Peyer's patch (tissue), 4 donors: ENCODE data around the gene NRN1L. TPM values are rescaled to one million over a fixed set of nuclear protein-coding genes. Genes with fewer than 3 reads are reported as not detected.
A peak's percentile ranks its signal among the peaks of the same experiment; 100 is the strongest.

Source experiments
- DNase-seq, 3 donors: peaks; one replicate each; pipeline ENCODE4 v3.0.0-alpha.2; 2017 to 2019
- H3K27ac ChIP-seq, 4 donors: fragments of 200-600 bp; sonication (generic); one replicate each; pipeline ENCODE4 v1.5.1; 2016 to 2019
- H3K27me3 ChIP-seq, 2 donors: fragments of 200-600 bp; sonication (generic); one replicate each; pipeline ENCODE4 v1.5.1; 2019
- H3K36me3 ChIP-seq, 3 donors: fragments of 200-600 bp; sonication (generic); one replicate each; pipeline ENCODE4 v1.5.1; 2016 to 2019
- H3K4me1 ChIP-seq, 4 donors: fragments of 200-600 bp; sonication (generic); one replicate each; pipeline ENCODE4 v1.5.1; 2016 to 2019
- H3K4me3 ChIP-seq, 4 donors: fragments of 200-600 bp; sonication (generic); 1 replicate in 3 of 4; 2 replicates in 1 of 4; pipeline ENCODE4 v1.5.1; 2016 to 2019; ENCODE audit warnings: mild to moderate bottlenecking in 1 of 4
- H3K9me3 ChIP-seq, 4 donors: fragments of 200-600 bp; sonication (generic); one replicate each; pipeline ENCODE4 v1.5.1; 2016 to 2019; ENCODE audit warnings: mild to moderate bottlenecking in 1 of 4
- POLR2A ChIP-seq, 2 donors: fragments of 450-650 bp; IDR thresholded peaks; one replicate each; pipeline ENCODE4 v1.5.1; 2017; ENCODE audit warnings: antibody characterized with exemption in 2 of 2, mild to moderate bottlenecking in 2 of 2, moderate library complexity in 2 of 2
- total RNA-seq, 4 donors: library from RNA; depleted of rRNA; stranded (reverse); fragments of >200 nt; gene quantifications; one replicate each; pipeline ENCODE4 v1.1.0, GENCODE V29; 2016
- TF ChIP-seq, protein P1 (sequence below), 6 experiments: fragments of 450-650 bp in 4 of 6; fragments of 200-600 bp in 2 of 6; sonication (generic) in 1 of 6; IDR thresholded peaks; one replicate each; pipeline ENCODE4 v1.5.1; 2017 to 2019; ENCODE audit warnings: antibody characterized with exemption in 6 of 6, mild to moderate bottlenecking in 3 of 6, moderate library complexity in 1 of 6

Gene NRN1L
- total RNA-seq, 4 donors from 2014 or later = 10.0 TPM; not detected in 3

- peaks cover 0 to 50% (median 0%) of the 10 kb centered on the region in 3 donors for H3K36me3 ChIP-seq
- no peak for TF ChIP-seq POLR2A (IDR thresholded peaks at IDR 0.05)
- TF ChIP-seq, protein P1, sequence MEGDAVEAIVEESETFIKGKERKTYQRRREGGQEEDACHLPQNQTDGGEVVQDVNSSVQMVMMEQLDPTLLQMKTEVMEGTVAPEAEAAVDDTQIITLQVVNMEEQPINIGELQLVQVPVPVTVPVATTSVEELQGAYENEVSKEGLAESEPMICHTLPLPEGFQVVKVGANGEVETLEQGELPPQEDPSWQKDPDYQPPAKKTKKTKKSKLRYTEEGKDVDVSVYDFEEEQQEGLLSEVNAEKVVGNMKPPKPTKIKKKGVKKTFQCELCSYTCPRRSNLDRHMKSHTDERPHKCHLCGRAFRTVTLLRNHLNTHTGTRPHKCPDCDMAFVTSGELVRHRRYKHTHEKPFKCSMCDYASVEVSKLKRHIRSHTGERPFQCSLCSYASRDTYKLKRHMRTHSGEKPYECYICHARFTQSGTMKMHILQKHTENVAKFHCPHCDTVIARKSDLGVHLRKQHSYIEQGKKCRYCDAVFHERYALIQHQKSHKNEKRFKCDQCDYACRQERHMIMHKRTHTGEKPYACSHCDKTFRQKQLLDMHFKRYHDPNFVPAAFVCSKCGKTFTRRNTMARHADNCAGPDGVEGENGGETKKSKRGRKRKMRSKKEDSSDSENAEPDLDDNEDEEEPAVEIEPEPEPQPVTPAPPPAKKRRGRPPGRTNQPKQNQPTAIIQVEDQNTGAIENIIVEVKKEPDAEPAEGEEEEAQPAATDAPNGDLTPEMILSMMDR (IDR thresholded peaks at IDR 0.05) = no peak
- peaks cover 0 to 17% (median 0%) of the 10 kb centered on the region in 4 donors for H3K4me1 ChIP-seq
- H3K27ac ChIP-seq = no peak overlapping the region
- no peaks in the 10 kb centered on the region for H3K27me3 ChIP-seq
- no peak overlapping the region for H3K4me3 ChIP-seq
- no peak for DNase-seq
- no peaks in the 10 kb centered on the region for H3K9me3 ChIP-seq
Measured at GRCh38 chr16:67885976-67886375, 1.3 kb downstream of the NRN1L start.

- Histone ChIP-seq H3K27ac (no peak overlapping the region), H3K36me3 (peaks cover 0 to 46% (median 0%) of the 10 kb centered on the region in 3 donors), H3K4me1 (peaks cover 0 to 17% (median 0%) of the 10 kb centered on the region in 4 donors), H3K27me3 (no peaks in the 10 kb centered on the region), H3K4me3 (no peak overlapping the region), H3K9me3 (no peaks in the 10 kb centered on the region)
- TF ChIP-seq, protein P1 (IDR thresholded peaks at IDR 0.05) = no peak
- TF ChIP-seq POLR2A (IDR thresholded peaks at IDR 0.05) = no peak
- DNase-seq = no peak
Measured at GRCh38 chr16:67886387-67886786, 1.7 kb downstream of the NRN1L start.

DNA sequence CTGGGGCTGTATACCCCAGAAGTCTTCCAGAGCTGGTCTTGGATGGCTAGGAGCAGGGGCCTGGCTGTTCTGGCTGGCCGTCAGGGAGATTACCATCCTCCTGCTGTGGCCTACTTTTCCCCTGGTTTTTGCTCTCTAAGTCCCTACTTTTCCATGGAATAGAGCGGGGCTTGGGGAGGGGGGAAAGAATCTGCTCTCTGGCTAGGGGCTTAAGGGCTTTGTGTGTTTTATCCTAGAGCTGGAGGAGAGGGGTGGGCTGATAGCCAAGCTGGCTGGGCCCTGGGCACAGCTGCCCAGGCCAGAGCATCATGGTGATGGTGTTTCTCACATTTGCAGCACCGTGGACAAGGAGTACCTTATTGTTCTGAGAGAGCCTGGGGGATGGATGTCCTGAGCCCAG, 3.6 kb downstream of the NRN1L start:
- Histone ChIP-seq H3K27ac (no peak overlapping the region), H3K4me1 (peaks cover 0 to 11% (median 0%) of the 10 kb centered on the region in 4 donors), H3K27me3 (no peaks in the 10 kb centered on the region), H3K36me3 (peaks cover 0 to 27% (median 0%) of the 10 kb centered on the region in 3 donors), H3K4me3 (no peak overlapping the region), H3K9me3 (no peaks in the 10 kb centered on the region)
- DNase-seq = no peak
- TF ChIP-seq POLR2A (IDR thresholded peaks at IDR 0.05) = no peak
- TF ChIP-seq, protein P1 (IDR thresholded peaks at IDR 0.05) = no peak

DNA sequence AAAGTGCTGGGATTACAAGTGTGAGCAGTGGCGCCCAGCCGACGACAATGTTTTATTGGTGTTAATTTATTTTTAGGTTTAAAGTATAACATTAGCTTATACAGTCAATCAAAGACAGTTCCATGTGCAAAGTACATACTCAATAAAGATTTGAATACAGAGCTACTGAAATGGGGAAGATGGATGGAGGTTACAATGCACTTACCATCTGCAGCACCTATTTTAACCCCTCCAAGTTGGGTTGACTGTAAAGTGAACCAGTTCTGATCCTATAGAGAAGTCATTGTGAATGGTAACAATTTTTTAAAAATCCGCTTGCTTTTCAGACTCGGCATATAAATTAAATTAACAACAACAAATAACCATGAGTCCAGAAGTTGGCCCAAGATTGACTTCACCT, 7.7 kb downstream of the NRN1L start:
- Histone ChIP-seq H3K9me3 (no peaks in the 10 kb centered on the region), H3K27me3 (no peaks in the 10 kb centered on the region), H3K36me3 (no peaks in the 10 kb centered on the region), H3K4me1 (peaks cover 0 to 25% (median 7%) of the 10 kb centered on the region in 4 donors), H3K27ac (peak overlapping the region; percentile 90 to 99 (median 96)), H3K4me3 (peak overlapping the region; percentile 73 to 99 (median 88))
- no peak for TF ChIP-seq POLR2A (IDR thresholded peaks at IDR 0.05)
- TF ChIP-seq, protein P1 (IDR thresholded peaks at IDR 0.05) = no peak
- DNase-seq = no peak

- Histone ChIP-seq H3K27me3 (no peaks in the 10 kb centered on the region), H3K27ac (peak within 1 kb of the TSS; percentile 90 to 99 (median 96)), H3K9me3 (no peaks in the 10 kb centered on the region), H3K36me3 (no peaks in the 10 kb centered on the region), H3K4me3 (peak within 1 kb of the TSS; percentile 73 to 99 (median 88)), H3K4me1 (peaks cover 0 to 30% (median 7%) of the 10 kb centered on the region in 4 donors)
- TF ChIP-seq, protein P1 (IDR thresholded peaks at IDR 0.05) = peak in 1 of 6 experiments; percentile 8
- TF ChIP-seq POLR2A (IDR thresholded peaks at IDR 0.05) = peak; percentile 43 to 86
- peak; percentile 95 to 98 (median 98) for DNase-seq
Measured at GRCh38 chr16:67892899-67893742, 8.4 kb downstream of the NRN1L start, which contains the start of gene PSKH1. TSS of gene PSKH1 (plus strand) at chr16:67893254. CDS start at chr16:67908750, 15,496 bp downstream.
